ENCODE data around the gene C6orf52. TPM values are rescaled to one million over a fixed set of nuclear protein-coding genes. Genes with fewer than 3 reads are reported as not detected.
A peak's percentile ranks its signal among the peaks of the same experiment; 100 is the strongest.

The C6orf52 gene
- total and polyA plus RNA-seq, 8 donors: 1.8 to 3.2 (median 2.8) TPM; not detected in 5

DNA sequence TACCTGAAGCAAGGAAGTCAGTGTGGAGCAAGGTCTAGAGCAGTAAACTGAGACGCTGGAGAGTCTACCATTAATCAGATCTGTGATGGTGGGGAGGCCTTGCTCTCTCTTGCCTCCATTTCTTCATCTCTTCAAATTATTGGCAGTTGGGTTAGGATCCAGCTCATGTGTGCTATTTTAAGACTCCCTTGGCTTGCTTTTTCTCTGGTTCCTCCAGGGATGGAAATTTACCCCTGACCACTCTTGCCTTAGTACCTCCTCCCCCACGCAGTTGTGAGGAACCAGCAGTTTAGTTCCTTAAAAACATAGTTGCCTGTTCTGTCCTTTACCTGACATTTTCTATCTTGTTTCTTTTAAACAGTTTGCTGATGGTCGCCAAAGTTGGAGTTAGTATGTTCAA, 35.8 kb upstream of the C6orf52 start:
- H3K36me3 ChIP-seq: peaks cover 29 to 91% (median 87%) of the 10 kb centered on the region in 4 donors
- H3K4me3 ChIP-seq: no peak overlapping the region
- peaks cover 4 to 22% (median 7%) of the 10 kb centered on the region in 4 donors for H3K4me1 ChIP-seq
- TF ChIP-seq EP300 (IDR thresholded peaks at IDR 0.05): no peak
- no peak for TF ChIP-seq POLR2A (IDR thresholded peaks at IDR 0.05)
- TF ChIP-seq, protein P1, sequence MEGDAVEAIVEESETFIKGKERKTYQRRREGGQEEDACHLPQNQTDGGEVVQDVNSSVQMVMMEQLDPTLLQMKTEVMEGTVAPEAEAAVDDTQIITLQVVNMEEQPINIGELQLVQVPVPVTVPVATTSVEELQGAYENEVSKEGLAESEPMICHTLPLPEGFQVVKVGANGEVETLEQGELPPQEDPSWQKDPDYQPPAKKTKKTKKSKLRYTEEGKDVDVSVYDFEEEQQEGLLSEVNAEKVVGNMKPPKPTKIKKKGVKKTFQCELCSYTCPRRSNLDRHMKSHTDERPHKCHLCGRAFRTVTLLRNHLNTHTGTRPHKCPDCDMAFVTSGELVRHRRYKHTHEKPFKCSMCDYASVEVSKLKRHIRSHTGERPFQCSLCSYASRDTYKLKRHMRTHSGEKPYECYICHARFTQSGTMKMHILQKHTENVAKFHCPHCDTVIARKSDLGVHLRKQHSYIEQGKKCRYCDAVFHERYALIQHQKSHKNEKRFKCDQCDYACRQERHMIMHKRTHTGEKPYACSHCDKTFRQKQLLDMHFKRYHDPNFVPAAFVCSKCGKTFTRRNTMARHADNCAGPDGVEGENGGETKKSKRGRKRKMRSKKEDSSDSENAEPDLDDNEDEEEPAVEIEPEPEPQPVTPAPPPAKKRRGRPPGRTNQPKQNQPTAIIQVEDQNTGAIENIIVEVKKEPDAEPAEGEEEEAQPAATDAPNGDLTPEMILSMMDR (IDR thresholded peaks at IDR 0.05): no peak
- no peak for TF ChIP-seq POLR2AphosphoS5 (IDR thresholded peaks at IDR 0.05)
- intact Hi-C loops (cut with DNase I; ENCODE audit: low total_unique reads): no loop called here
- no peak overlapping the region for H3K27ac ChIP-seq
- H3K9me3 ChIP-seq: no peaks in the 10 kb centered on the region
- no peaks in the 10 kb centered on the region for H3K27me3 ChIP-seq
- DNase-seq: no peak
- 80 to 95% (median 86%) methylated on average over 3 of the region's 3 CpGs for WGBS, 5 donors

DNA sequence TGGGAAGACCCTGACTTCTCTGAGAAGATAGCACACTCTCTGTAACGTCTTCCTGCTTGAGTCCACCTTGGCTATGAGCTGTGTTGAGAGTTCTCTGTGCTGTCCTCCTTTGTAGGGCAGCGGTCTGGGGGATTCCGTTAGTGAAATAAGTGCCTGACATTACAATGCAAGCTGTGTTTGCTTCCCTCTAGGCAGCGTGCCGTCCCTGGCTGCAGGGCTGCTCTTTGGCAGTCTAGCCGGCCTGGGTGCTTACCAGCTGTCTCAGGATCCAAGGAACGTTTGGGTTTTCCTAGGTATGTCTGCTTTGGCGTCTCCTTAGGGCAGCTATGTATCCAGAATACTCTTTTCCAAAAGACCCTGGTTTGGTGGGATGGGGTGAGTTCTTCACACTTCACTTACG, 31.3 kb upstream of the C6orf52 start:
- Histone ChIP-seq H3K4me3 (no peak overlapping the region), H3K27ac (no peak overlapping the region), H3K9me3 (no peaks in the 10 kb centered on the region), H3K27me3 (no peaks in the 10 kb centered on the region), H3K36me3 (peaks cover 26 to 59% (median 55%) of the 10 kb centered on the region in 4 donors), H3K4me1 (peaks cover 18 to 57% (median 40%) of the 10 kb centered on the region in 4 donors)
- DNase-seq: no peak
- TF ChIP-seq POLR2AphosphoS5 (IDR thresholded peaks at IDR 0.05): no peak
- TF ChIP-seq, protein P1 (IDR thresholded peaks at IDR 0.05): no peak
- 64 to 80% (median 69%) methylated on average over 7 to 9 of the region's 9 CpGs for WGBS, 5 donors
- intact Hi-C loops (cut with DNase I; ENCODE audit: low total_unique reads): no loop called here

DNA sequence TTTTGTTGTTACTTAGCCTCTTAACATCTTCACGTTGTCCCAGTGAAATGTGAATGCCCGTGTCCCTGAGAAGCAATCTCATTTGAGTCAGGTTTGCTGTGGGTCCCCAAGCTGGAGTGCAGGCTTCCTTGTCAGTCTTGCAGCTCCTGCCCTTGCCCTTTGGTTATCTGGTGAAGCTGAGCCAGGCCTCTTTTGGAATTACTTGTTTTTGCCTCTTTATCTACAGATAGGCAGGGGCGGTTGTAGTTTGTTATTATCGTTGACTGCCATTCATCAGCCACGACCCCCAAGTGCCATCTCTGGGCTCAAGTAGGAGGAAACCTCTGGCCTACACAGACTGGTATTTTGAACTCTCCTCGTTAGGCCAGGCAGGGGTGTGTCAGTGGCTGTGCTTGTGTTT, 30.6 kb upstream of the C6orf52 start:
- H3K4me3 ChIP-seq: peak overlapping the region in 1 of 4 donors; percentile 22
- peaks cover 18 to 58% (median 41%) of the 10 kb centered on the region in 4 donors for H3K4me1 ChIP-seq
- no peaks in the 10 kb centered on the region for H3K27me3 ChIP-seq
- no peak overlapping the region for H3K27ac ChIP-seq
- TF ChIP-seq EP300 (IDR thresholded peaks at IDR 0.05): no peak
- intact Hi-C loops (cut with DNase I; ENCODE audit: low total_unique reads): no loop called here
- peaks cover 21 to 52% (median 49%) of the 10 kb centered on the region in 4 donors for H3K36me3 ChIP-seq
- WGBS, 5 donors: 29 to 52% (median 42%) methylated on average over 6 of the region's 6 CpGs
- DNase-seq: no peak
- no peaks in the 10 kb centered on the region for H3K9me3 ChIP-seq

DNA sequence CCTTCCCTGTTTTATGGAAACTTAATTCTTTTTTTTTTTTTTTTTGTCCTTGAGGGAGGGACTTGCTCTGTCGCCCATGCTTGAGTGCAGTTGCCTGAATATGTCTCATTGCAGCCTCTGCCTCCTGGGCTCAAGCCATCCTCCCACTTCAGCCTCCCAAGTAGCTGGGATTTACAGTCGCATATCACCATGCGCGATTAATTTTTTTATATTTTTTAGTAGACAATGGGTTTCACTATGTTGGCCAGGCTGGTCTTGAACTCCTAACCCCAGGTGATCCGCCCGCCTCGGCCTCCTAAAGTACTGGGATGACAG, 29.1 kb upstream of the C6orf52 start:
- intact Hi-C loops (cut with DNase I; ENCODE audit: low total_unique reads): no loop called here
- peak overlapping the region; percentile 48 to 92 (median 90) for H3K27ac ChIP-seq
- TF ChIP-seq EP300 (IDR thresholded peaks at IDR 0.05): no peak
- peak in 1 of 2 donors; percentile 41 for DNase-seq
- H3K4me1 ChIP-seq: peaks cover 18 to 58% (median 41%) of the 10 kb centered on the region in 4 donors
- no peaks in the 10 kb centered on the region for H3K27me3 ChIP-seq
- WGBS, 5 donors: 16 to 22% (median 18%) methylated on average over 7 of the region's 7 CpGs
- peaks cover 0 to 1% (median 0%) of the 10 kb centered on the region in 4 donors for H3K9me3 ChIP-seq
- peaks cover 11 to 37% (median 33%) of the 10 kb centered on the region in 4 donors for H3K36me3 ChIP-seq
- H3K4me3 ChIP-seq: peak overlapping the region; percentile 60 to 78 (median 74)

DNA sequence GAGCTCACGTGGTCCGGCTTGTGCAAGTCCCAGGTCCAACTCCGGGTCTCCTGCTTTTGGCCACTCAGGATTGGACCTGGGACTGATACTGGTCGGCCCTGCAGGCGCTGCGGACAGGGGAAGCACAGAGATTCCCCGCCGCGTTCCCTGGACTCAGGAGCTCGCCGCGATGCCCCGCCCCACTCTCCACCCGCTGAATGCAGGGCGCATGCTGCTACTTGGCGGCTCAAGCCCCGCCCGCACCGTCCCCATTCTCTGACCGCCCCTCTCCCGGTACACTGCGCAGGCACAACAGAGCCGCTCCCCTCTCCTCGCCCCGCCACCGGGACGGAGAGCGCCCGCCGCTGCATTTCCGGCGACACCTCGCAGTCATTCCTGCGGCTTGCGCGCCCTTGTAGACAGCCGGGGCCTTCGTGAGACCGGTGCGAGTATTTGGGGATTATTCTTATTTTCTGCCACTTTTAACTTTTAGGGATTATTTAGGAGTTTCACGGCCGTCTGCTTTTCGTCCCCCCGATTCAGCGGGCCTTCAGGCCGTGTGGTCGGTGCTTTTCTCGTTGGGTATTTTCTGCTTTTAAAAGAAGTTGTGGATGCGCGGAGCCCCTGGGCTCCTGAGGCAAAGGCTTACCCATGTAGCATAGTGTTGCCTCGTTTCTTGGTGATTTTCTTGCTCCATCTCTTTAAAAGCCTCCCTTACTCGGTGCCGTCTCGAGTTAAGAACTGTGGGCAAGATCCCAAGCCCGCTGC, 28.6 kb upstream of the C6orf52 start, which contains the start of gene TMEM14C:
Gene TMEM14C (plus strand): TSS at position 251 of the 747 bp plus-strand sequence. CDS start 1,544 bp downstream, outside the sequence.
- TF ChIP-seq, protein P1 (IDR thresholded peaks at IDR 0.05): no peak
- TF ChIP-seq POLR2AphosphoS5 (IDR thresholded peaks at IDR 0.05): peak; percentile 68 to 96 (median 95)
- peak in 1 of 4 donors; percentile 52 for TF ChIP-seq POLR2A (IDR thresholded peaks at IDR 0.05)
- TF ChIP-seq EP300 (IDR thresholded peaks at IDR 0.05): no peak
- intact Hi-C loops (cut with DNase I; ENCODE audit: low total_unique reads): no loop called here
- Histone ChIP-seq H3K4me1 (peaks cover 18 to 58% (median 41%) of the 10 kb centered on the region in 4 donors), H3K36me3 (peaks cover 11 to 32% (median 28%) of the 10 kb centered on the region in 4 donors), H3K9me3 (peaks cover 0 to 7% (median 0%) of the 10 kb centered on the region in 4 donors), H3K27ac (peak within 1 kb of the TSS; percentile 48 to 92 (median 90)), H3K4me3 (peak within 1 kb of the TSS; percentile 60 to 78 (median 74)), H3K27me3 (no peaks in the 10 kb centered on the region)
- peak; percentile 99 for DNase-seq
- 0 to 1% (median 1%) methylated on average over 33 to 55 of the region's 55 CpGs for WGBS, 5 donors

Measured in stomach (tissue), 9 donors.